Endothelial cell of umbilical vein (primary cell): ENCODE data around the gene DLD.

Experiments
- CTCF ChIP-seq, 2 donors: IDR thresholded peaks; 1 replicate in 1 of 2; 2 replicates in 1 of 2; pipeline ENCODE4 v1.5.1; 2011; ENCODE audit warnings: low read length in 2 of 2, mild to moderate bottlenecking in 2 of 2, moderate library complexity in 2 of 2, control low read depth in 1 of 2, inconsistent platforms in 1 of 2, low read depth in 1 of 2; ENCODE audit not compliant: insufficient read depth in 1 of 2; ENCODE audit errors: extremely low read depth in 1 of 2
- EZH2 ChIP-seq: IDR thresholded peaks from 2 replicates; pipeline ENCODE4 v1.6.1; 2012; ENCODE audit warnings: borderline replicate concordance, low read depth, mild to moderate bottlenecking, moderate library complexity, low read length, inconsistent platforms; ENCODE audit not compliant: severe bottlenecking
- FOS ChIP-seq: IDR thresholded peaks from 2 replicates; pipeline ENCODE4 v1.6.1; 2011; ENCODE audit warnings: mild to moderate bottlenecking, low read length, moderate library complexity, borderline replicate concordance; ENCODE audit not compliant: insufficient read depth
- POLR2A ChIP-seq: IDR thresholded peaks from 2 replicates; pipeline ENCODE4 v1.6.1; 2012; ENCODE audit warnings: low read depth, mild to moderate bottlenecking, control low read depth, low read length
- POLR2AphosphoS5 ChIP-seq: IDR thresholded peaks from 2 replicates; pipeline ENCODE4 v1.6.1; 2012; ENCODE audit warnings: low read depth, mild to moderate bottlenecking, control low read depth, low read length, moderate library complexity; ENCODE audit not compliant: insufficient read depth

GRCh38 chr7:107926481-107926880 lies 35.5 kb downstream of the DLD start:
- TF ChIP-seq EZH2 (no peak), CTCF (IDR thresholded peaks at IDR 0.05; ENCODE audit: extremely low read depth in 1 of 2, insufficient read depth in 1 of 2, low read depth in 1 of 2, low read length in 2 of 2) (no peak), FOS (no peak), POLR2A (no peak), POLR2AphosphoS5 (no peak)
